Ishikawa (cell line): ENCODE results near the gene WDR4.

ENCODE experiments used
- CEBPB ChIP-seq: IDR thresholded peaks from 2 replicates; pipeline ENCODE4 v1.6.1; 2012
- EP300 ChIP-seq: IDR thresholded peaks from 2 replicates; pipeline ENCODE4 v1.6.1; 2012; ENCODE audit warnings: borderline replicate concordance
- FOXM1 ChIP-seq: IDR thresholded peaks from 2 replicates; pipeline ENCODE4 v1.6.1; 2012; ENCODE audit warnings: low read depth, borderline replicate concordance
- MAX ChIP-seq: IDR thresholded peaks from 2 replicates; pipeline ENCODE4 v1.6.1; 2012
- REST ChIP-seq: IDR thresholded peaks from 2 replicates; pipeline ENCODE4 v1.6.1; 2012; ENCODE audit warnings: low read depth, mild to moderate bottlenecking
- TAF1 ChIP-seq: IDR thresholded peaks from 2 replicates; pipeline ENCODE4 v1.6.1; 2012; ENCODE audit warnings: low read depth, mild to moderate bottlenecking
- YY1 ChIP-seq: IDR thresholded peaks from 2 replicates; pipeline ENCODE4 v1.6.1; 2012; ENCODE audit warnings: low read depth
- TF ChIP-seq, protein P1 (sequence below): IDR thresholded peaks from 2 replicates; pipeline ENCODE4 v1.6.1; 2012

GRCh38 chr21:42840411-42841155 lies 38.8 kb downstream of the WDR4 start:
- no peak for TF ChIP-seq CEBPB
- TF ChIP-seq EP300 = no peak
- TF ChIP-seq, protein P1, sequence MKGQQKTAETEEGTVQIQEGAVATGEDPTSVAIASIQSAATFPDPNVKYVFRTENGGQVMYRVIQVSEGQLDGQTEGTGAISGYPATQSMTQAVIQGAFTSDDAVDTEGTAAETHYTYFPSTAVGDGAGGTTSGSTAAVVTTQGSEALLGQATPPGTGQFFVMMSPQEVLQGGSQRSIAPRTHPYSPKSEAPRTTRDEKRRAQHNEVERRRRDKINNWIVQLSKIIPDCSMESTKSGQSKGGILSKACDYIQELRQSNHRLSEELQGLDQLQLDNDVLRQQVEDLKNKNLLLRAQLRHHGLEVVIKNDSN = no peak
- TF ChIP-seq TAF1 = no peak
- TF ChIP-seq MAX = no peak
- no peak for TF ChIP-seq FOXM1
- no peak for TF ChIP-seq YY1
- no peak for TF ChIP-seq REST
